Heart left ventricle (tissue), 13 donors: ENCODE results near the gene ADGRD1.

Experiments
- CTCF ChIP-seq, 12 donors: fragments of 200-600 bp; sonication (generic) in 4 of 12; IDR thresholded peaks; one replicate each; pipeline versions ENCODE4 v1.5.0 to v1.8.0; 2018 to 2022; ENCODE audit warnings: antibody characterized with exemption in 12 of 12, mild to moderate bottlenecking in 5 of 12
- POLR2A ChIP-seq, 2 donors: fragments of 450-650 bp; IDR thresholded peaks; one replicate each; pipeline ENCODE4 v1.6.1; 2017; ENCODE audit warnings: antibody characterized with exemption in 2 of 2, mild to moderate bottlenecking in 2 of 2, moderate library complexity in 2 of 2
- donor health status: ischemic (EF 13 %, LVEDD 7.1; RV severe dilation, severe dysfunction).
- donor health status: DM: no; HTN: yes; CAD: no.
- donor health status: DM: no; HTN: no; CAD: no.
- donor health status: ischemic (EF 25% LVEDD 6.9; RV normal size, moderate dysfunction).
- donor health status: ischemic (EF 25% LVEDD 5.7; RV mildly dilated, moderate dysfunction).
- donor health status: ischemic (EF 35%, LVEDD 5.7; RV mildly dilated, moderate dysfunction).
- donor health status: nonischemic (EF 11% LVEDD 7.7; RV severe dilation, severe dysfunction).
- donor health status: DM: yes; HTN: yes; CAD: no.
- donor health status: PGD.
- donor health status: ischemic (EF 29% LVEDD 5.4; RV normal size, mild dysfunction).
- donor health status: nonischemic (EF 23%, LVEDD 6.1; RV moderate dilation, normal function).

GRCh38 chr12:131153956-131154355 is 200.2 kb downstream of the ADGRD1 start:
- TF ChIP-seq CTCF (IDR thresholded peaks at IDR 0.05) (no peak), POLR2A (IDR thresholded peaks at IDR 0.05) (no peak)
